GM13977 (cell line): ENCODE results near the gene CCR6.
"Not testable (repeated sequence)": the region's sequence is repeated elsewhere in the genome, so short reads cannot be mapped to it uniquely, and the experiment has no call there.

ENCODE experiments used
- DNase-seq: peaks from one replicate; pipeline ENCODE4 v3.0.0; 2012; ENCODE audit warnings: low spot score
- in situ Hi-C: fragments of 300-500 bp; cut with MboI; formaldehyde crosslinking; loops from one replicate; pipeline ENCODE4 v1.12.0; 2022; ENCODE audit warnings: low sequenced_read_pairs, low pct_unique_long_range_greater_than_20kb, mixed read lengths, inconsistent platforms; ENCODE audit not compliant: unreplicated experiment

The CCR6 gene

GRCh38 chr6:167187275-167187674, 64.4 kb downstream of the CCR6 start:
- in situ Hi-C loops, DNase-seq: not testable (repeated sequence)
